Measurements from ENCODE around the gene CLTC. TPM values are rescaled to one million over a fixed set of nuclear protein-coding genes. Genes with fewer than 3 reads are reported as not detected.

CLTC gene
- total RNA-seq, 1 donor from 2014 or later: 298 TPM

- no peak for DNase-seq (ENCODE audit: low spot score)
Measured at GRCh38 chr17:59678918-59679317, 59.2 kb downstream of the CLTC start.

GRCh38 chr17:59680314-59680713 is 60.6 kb downstream of the CLTC start:
- DNase-seq (ENCODE audit: low spot score): no peak

GRCh38 chr17:59683283-59683682 is 63.6 kb downstream of the CLTC start:
- DNase-seq (ENCODE audit: low spot score): no peak

GRCh38 chr17:59684967-59685366 is 65.3 kb downstream of the CLTC start:
- no peak for DNase-seq (ENCODE audit: low spot score)

GRCh38 chr17:59688008-59688407 is 68.3 kb downstream of the CLTC start:
- DNase-seq (ENCODE audit: low spot score): no peak

GRCh38 chr17:59688496-59688895 is 68.8 kb downstream of the CLTC start:
- DNase-seq (ENCODE audit: low spot score): no peak

- no peak for DNase-seq (ENCODE audit: low spot score)
Measured at GRCh38 chr17:59693582-59693981, 73.9 kb downstream of the CLTC start.

- no peak for DNase-seq (ENCODE audit: low spot score)
Measured at GRCh38 chr17:59694344-59694743, 74.6 kb downstream of the CLTC start.

- DNase-seq (ENCODE audit: low spot score): no peak
Measured at GRCh38 chr17:59695945-59696681, 76.4 kb downstream of the CLTC start.

- DNase-seq (ENCODE audit: low spot score): no peak
Measured at GRCh38 chr17:59696682-59697277, 77.1 kb downstream of the CLTC start.

GRCh38 chr17:59698143-59698542 is 78.4 kb downstream of the CLTC start:
- no peak for DNase-seq (ENCODE audit: low spot score)

GRCh38 chr17:59699218-59699617 is 79.5 kb downstream of the CLTC start:
- no peak for DNase-seq (ENCODE audit: low spot score)

GRCh38 chr17:59699786-59700185 is 80.1 kb downstream of the CLTC start:
- no peak for DNase-seq (ENCODE audit: low spot score)

GRCh38 chr17:59702304-59702703 is 82.6 kb downstream of the CLTC start:
- DNase-seq (ENCODE audit: low spot score): no peak

GRCh38 chr17:59707149-59707970 is 87.7 kb downstream of the CLTC start, which contains the start of the genes PTRH2 and VMP1:
Gene PTRH2 (minus strand): TSS chr17:59707430. CDS start chr17:59697978, 9,452 bp downstream.
Gene VMP1 (plus strand): TSS chr17:59707654. CDS start chr17:59731447, 23,793 bp downstream.
- DNase-seq (ENCODE audit: low spot score): peak; percentile 100

GRCh38 chr17:59707971-59708430 is 88.3 kb downstream of the CLTC start:
- no peak for DNase-seq (ENCODE audit: low spot score)

GRCh38 chr17:59711936-59712335 is 92.2 kb downstream of the CLTC start:
- no peak for DNase-seq (ENCODE audit: low spot score)

GRCh38 chr17:59712862-59713261 is 93.2 kb downstream of the CLTC start:
- DNase-seq (ENCODE audit: low spot score): no peak

GRCh38 chr17:59714255-59714654 is 94.6 kb downstream of the CLTC start:
- no peak for DNase-seq (ENCODE audit: low spot score)

- no peak for DNase-seq (ENCODE audit: low spot score)
Measured at GRCh38 chr17:59716427-59716826, 96.7 kb downstream of the CLTC start.

GRCh38 chr17:59719526-59719925 is 99.8 kb downstream of the CLTC start:
- DNase-seq (ENCODE audit: low spot score): no peak

GRCh38 chr17:59722623-59723022 is 102.9 kb downstream of the CLTC start:
- no peak for DNase-seq (ENCODE audit: low spot score)
